Omental fat pad (tissue), 4 donors: ENCODE results near the gene DLST. TPM values are rescaled to one million over a fixed set of nuclear protein-coding genes. Genes with fewer than 3 reads are reported as not detected.

ENCODE experiments used
- ATAC-seq: fragments of 150-250 bp; one replicate; pipeline ENCODE4 v1.9.1; 2016; ENCODE audit warnings: mild to moderate bottlenecking, moderate library complexity; ENCODE audit not compliant: low FRiP score
- DNase-seq: peaks from one replicate; pipeline ENCODE4 v3.0.0-alpha.2; 2019; ENCODE audit warnings: low spot score
- CTCF ChIP-seq, 3 donors: fragments of 450-650 bp; IDR thresholded peaks; one replicate each; pipeline ENCODE4 v1.5.1; 2016 to 2017; ENCODE audit warnings: antibody characterized with exemption in 3 of 3, mild to moderate bottlenecking in 3 of 3, moderate library complexity in 2 of 3
- total RNA-seq, 4 donors: library from RNA; depleted of rRNA; stranded (reverse); fragments of >200 nt; gene quantifications; one replicate each; pipeline ENCODE4 v1.1.0, GENCODE V29; 2016

Gene DLST
- total RNA-seq, 4 donors from 2014 or later = 102 to 144 (median 114) TPM

GRCh38 chr14:74904635-74905503, 23.2 kb downstream of the DLST start:
- DNase-seq = no peak
- no peak for ATAC-seq

GRCh38 chr14:74905595-74906142, 24.0 kb downstream of the DLST start:
- TF ChIP-seq CTCF (IDR thresholded peaks at IDR 0.05) = peak in 2 of 3 donors; percentile 80 to 83
- DNase-seq = peak; percentile 88
- ATAC-seq = peak; percentile 61

More at GRCh38 chr14:74904635-74905503, 23.2 kb downstream of the DLST start:
- no peak for TF ChIP-seq CTCF (IDR thresholded peaks at IDR 0.05)

- TF ChIP-seq CTCF (IDR thresholded peaks at IDR 0.05) = no peak
- ATAC-seq = no peak
Observed at GRCh38 chr14:74906925-74907521, 25.3 kb downstream of the DLST start.

GRCh38 chr14:74907744-74908143, 26.0 kb downstream of the DLST start:
- DNase-seq (no peak), ATAC-seq (no peak)
- no peak for TF ChIP-seq CTCF (IDR thresholded peaks at IDR 0.05)

More at GRCh38 chr14:74906925-74907521, 25.3 kb downstream of the DLST start:
- DNase-seq = no peak

- no peak for TF ChIP-seq CTCF (IDR thresholded peaks at IDR 0.05)
- ATAC-seq (no peak), DNase-seq (no peak)
Observed at GRCh38 chr14:74908861-74909341, 27.2 kb downstream of the DLST start.

GRCh38 chr14:74909501-74909900, 27.8 kb downstream of the DLST start:
- TF ChIP-seq CTCF (IDR thresholded peaks at IDR 0.05) = no peak
- no peak for DNase-seq
- no peak for ATAC-seq
